Prostate gland (tissue), 2 donors: ENCODE results near the gene GATA1. TPM values are rescaled to one million over a fixed set of nuclear protein-coding genes. Genes with fewer than 3 reads are reported as not detected.

ENCODE experiments used
- DNase-seq: peaks from one replicate; pipeline ENCODE4 v3.0.0-alpha.2; 2019; ENCODE audit warnings: low spot score
- H3K27ac ChIP-seq, 2 donors: fragments of 200-600 bp; sonication (generic); 2 replicates each; pipeline ENCODE4 v1.5.1; 2017 to 2019
- H3K27me3 ChIP-seq: fragments of 200-600 bp; sonication (generic); replicated peaks from 2 replicates; pipeline ENCODE4 v1.5.1; 2019; ENCODE audit not compliant: insufficient read depth
- H3K36me3 ChIP-seq, 2 donors: fragments of 200-600 bp; sonication (generic); 1 replicate in 1 of 2; 2 replicates in 1 of 2; pipeline versions ENCODE4 v1.5.1 to v1.8.1; 2017 to 2019
- H3K4me1 ChIP-seq: fragments of 200-600 bp; sonication (generic); replicated peaks from 2 replicates; pipeline ENCODE4 v1.5.1; 2019
- H3K4me3 ChIP-seq, 2 donors: fragments of 200-600 bp; sonication (generic); 2 replicates each; pipeline ENCODE4 v1.5.1; 2017 to 2019
- H3K9me3 ChIP-seq: fragments of 200-600 bp; sonication (generic); 2 replicates; pipeline ENCODE4 v1.5.1; 2017
- POLR2A ChIP-seq: fragments of 450-650 bp; IDR thresholded peaks from one replicate; pipeline ENCODE4 v1.6.1; 2016; ENCODE audit warnings: antibody characterized with exemption, mild to moderate bottlenecking
- POLR2AphosphoS5 ChIP-seq: sonication (generic); formaldehyde crosslinking; IDR thresholded peaks from one replicate; pipeline ENCODE4 v1.6.1; 2017; ENCODE audit warnings: antibody characterized with exemption
- WGBS: methylation state at CpG from one replicate; pipeline ENCODE4 v1.1.5; 2018; 5-methylcytosine and 5-hydroxymethylcytosine counted together
- intact Hi-C: fragments of 100-400 bp; cut with DNase I; formaldehyde crosslinking; loops from one replicate; pipeline ENCODE4 v1.14.2; 2022
- total RNA-seq, 2 donors: library from RNA; depleted of rRNA; stranded (reverse); fragments of >200 nt; gene quantifications; one replicate each; pipeline ENCODE4 v1.1.0, GENCODE V29; 2016
- TF ChIP-seq, protein P1 (sequence below), 4 experiments: fragments of 200-600 bp in 2 of 4; fragments of 450-650 bp in 2 of 4; sonication (generic) in 2 of 4; IDR thresholded peaks; 1 replicate in 3 of 4; 2 replicates in 1 of 4; pipeline ENCODE4 v1.5.1; 2016 to 2019; ENCODE audit warnings: antibody characterized with exemption in 4 of 4, mild to moderate bottlenecking in 2 of 4, moderate library complexity in 2 of 4

Gene GATA1
- not detected for total RNA-seq

DNA sequence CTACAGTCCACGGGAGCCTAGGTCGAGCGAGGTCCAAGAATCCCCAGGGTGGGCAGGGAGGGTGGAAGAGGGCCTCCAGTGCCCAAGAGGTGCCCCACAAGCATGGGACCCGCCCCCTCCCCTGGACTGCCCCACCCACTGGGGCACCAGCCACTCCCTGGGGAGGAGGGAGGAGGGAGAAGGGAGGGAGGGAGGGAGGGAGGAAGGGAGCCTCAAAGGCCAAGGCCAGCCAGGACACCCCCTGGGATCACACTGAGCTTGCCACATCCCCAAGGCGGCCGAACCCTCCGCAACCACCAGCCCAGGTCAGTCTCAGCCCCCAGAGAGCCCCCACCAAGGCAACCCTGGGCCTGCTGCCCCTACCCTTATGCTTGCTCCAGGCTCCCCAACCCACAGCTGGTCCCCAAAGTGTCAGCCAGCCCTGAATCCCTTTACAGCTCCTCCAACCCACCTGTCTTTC is at the start of gene GATA1:
TSS of gene GATA1 (plus strand) at position 250 of the 460 bp plus-strand sequence. CDS start 4,520 bp downstream, outside the sequence.
- H3K4me3 ChIP-seq = no peak within 1 kb of the TSS
- WGBS = 67% methylated on average over 7 of the region's 7 CpGs
- no peak for DNase-seq

GRCh38 chrX:48736878-48737212 is 49.5 kb upstream of the GATA1 start:
- intact Hi-C loops = loop anchor here (2.0 kb wide), 2 partner anchors 40 to 64 kb away; partner anchors contain the start of gene SUV39H1
- 4% methylated on average over 10 of the region's 10 CpGs for WGBS
- peak overlapping the region in 1 of 2 donors; percentile 84 for H3K27ac ChIP-seq

More for the DNA sequence above, at the start of gene GATA1:
- no peaks in the 10 kb centered on the region for H3K9me3 ChIP-seq
- no peaks in the 10 kb centered on the region for H3K36me3 ChIP-seq
- no peaks in the 10 kb centered on the region for H3K27me3 ChIP-seq
- TF ChIP-seq POLR2A (no peak), POLR2AphosphoS5 (no peak)
- TF ChIP-seq, protein P1, sequence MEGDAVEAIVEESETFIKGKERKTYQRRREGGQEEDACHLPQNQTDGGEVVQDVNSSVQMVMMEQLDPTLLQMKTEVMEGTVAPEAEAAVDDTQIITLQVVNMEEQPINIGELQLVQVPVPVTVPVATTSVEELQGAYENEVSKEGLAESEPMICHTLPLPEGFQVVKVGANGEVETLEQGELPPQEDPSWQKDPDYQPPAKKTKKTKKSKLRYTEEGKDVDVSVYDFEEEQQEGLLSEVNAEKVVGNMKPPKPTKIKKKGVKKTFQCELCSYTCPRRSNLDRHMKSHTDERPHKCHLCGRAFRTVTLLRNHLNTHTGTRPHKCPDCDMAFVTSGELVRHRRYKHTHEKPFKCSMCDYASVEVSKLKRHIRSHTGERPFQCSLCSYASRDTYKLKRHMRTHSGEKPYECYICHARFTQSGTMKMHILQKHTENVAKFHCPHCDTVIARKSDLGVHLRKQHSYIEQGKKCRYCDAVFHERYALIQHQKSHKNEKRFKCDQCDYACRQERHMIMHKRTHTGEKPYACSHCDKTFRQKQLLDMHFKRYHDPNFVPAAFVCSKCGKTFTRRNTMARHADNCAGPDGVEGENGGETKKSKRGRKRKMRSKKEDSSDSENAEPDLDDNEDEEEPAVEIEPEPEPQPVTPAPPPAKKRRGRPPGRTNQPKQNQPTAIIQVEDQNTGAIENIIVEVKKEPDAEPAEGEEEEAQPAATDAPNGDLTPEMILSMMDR (IDR thresholded peaks at IDR 0.05) = no peak
- no peaks in the 10 kb centered on the region for H3K4me1 ChIP-seq
- intact Hi-C loops = no loop called here
- no peak within 1 kb of the TSS for H3K27ac ChIP-seq

GRCh38 chrX:48737213-48737938 is 49.0 kb upstream of the GATA1 start:
- Histone ChIP-seq H3K27me3 (no peaks in the 10 kb centered on the region), H3K4me3 (peak overlapping the region; percentile 41 to 47), H3K9me3 (no peaks in the 10 kb centered on the region), H3K36me3 (no peaks in the 10 kb centered on the region), H3K4me1 (no peaks in the 10 kb centered on the region), H3K27ac (peak overlapping the region; percentile 84 to 86)
- under 1% methylated on average over 26 of the region's 48 CpGs for WGBS
- intact Hi-C loops = loop anchor here (2.0 kb wide), 2 partner anchors 41 to 63 kb away; partner anchors contain the start of gene SUV39H1
- peak; percentile 88 for DNase-seq
- TF ChIP-seq, protein P1 (IDR thresholded peaks at IDR 0.05) = no peak
- TF ChIP-seq POLR2AphosphoS5 = peak; percentile 85

More at GRCh38 chrX:48736878-48737212, 49.5 kb upstream of the GATA1 start:
- Histone ChIP-seq H3K9me3 (no peaks in the 10 kb centered on the region), H3K36me3 (no peaks in the 10 kb centered on the region), H3K4me3 (peak overlapping the region; percentile 41 to 47), H3K27me3 (no peaks in the 10 kb centered on the region), H3K4me1 (no peaks in the 10 kb centered on the region)
- no peak for DNase-seq
- TF ChIP-seq POLR2A (no peak), POLR2AphosphoS5 (no peak)
- TF ChIP-seq, protein P1 (IDR thresholded peaks at IDR 0.05) = no peak

DNA sequence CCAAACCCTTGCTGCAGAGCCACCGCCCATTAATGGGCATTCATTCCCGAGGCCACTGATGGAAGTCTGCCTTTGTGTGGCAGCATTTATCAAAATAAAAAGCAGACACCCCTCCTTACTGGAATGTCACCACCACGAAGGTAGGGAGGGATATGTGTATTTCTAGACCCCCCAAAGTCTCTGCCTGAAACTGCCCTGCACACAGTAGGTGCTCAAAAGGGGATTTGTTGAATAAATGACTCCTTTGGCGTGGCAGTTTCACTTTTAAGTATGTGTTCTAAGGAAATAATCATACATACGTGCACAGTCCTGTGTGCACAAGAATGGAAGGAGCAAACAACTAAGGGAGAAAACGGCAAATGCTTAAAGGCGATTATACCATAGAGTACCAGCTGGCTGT is 48.5 kb upstream of the GATA1 start:
- intact Hi-C loops = loop anchor here (2.0 kb wide), 2 partner anchors 41 to 63 kb away; partner anchors contain the start of gene SUV39H1
- no peaks in the 10 kb centered on the region for H3K36me3 ChIP-seq
- no peaks in the 10 kb centered on the region for H3K9me3 ChIP-seq
- DNase-seq = no peak
- WGBS = 54% methylated on average over 5 of the region's 7 CpGs
- no peaks in the 10 kb centered on the region for H3K4me1 ChIP-seq
- no peaks in the 10 kb centered on the region for H3K27me3 ChIP-seq
- H3K4me3 ChIP-seq = peak overlapping the region; percentile 41 to 47
- TF ChIP-seq, protein P1 (IDR thresholded peaks at IDR 0.05) = no peak
- no peak for TF ChIP-seq POLR2AphosphoS5
- TF ChIP-seq POLR2A = no peak
- H3K27ac ChIP-seq = peak overlapping the region; percentile 84 to 86

DNA sequence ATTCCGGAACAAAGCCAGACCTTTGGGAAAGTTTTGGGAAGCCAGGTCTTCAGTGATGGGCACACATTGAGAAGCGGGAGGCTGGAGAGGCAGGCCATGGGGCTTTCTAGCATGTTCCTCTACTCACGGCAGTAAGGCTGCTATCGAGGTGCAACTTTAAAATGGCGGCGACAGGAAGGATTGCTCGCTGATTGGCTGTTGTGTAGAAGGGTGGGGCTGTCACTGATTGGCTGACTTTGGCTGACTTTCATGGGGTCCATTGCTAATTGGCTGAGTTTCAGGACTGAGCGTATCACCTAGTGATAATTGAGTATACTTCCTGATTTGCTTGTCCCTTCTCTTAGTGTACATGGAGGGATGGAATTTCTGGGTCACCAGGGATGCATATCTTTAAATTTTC is 44.6 kb upstream of the GATA1 start:
- DNase-seq = no peak
- Histone ChIP-seq H3K9me3 (no peaks in the 10 kb centered on the region), H3K36me3 (no peaks in the 10 kb centered on the region), H3K4me1 (no peaks in the 10 kb centered on the region), H3K4me3 (no peak overlapping the region), H3K27me3 (no peaks in the 10 kb centered on the region), H3K27ac (no peak overlapping the region)
- WGBS = 96% methylated on average over 8 of the region's 8 CpGs
- TF ChIP-seq POLR2A = no peak
- TF ChIP-seq, protein P1 (IDR thresholded peaks at IDR 0.05) = no peak
- intact Hi-C loops = no loop called here
